ENCODE results near the gene CYP2R1. TPM values are rescaled to one million over a fixed set of nuclear protein-coding genes. Genes with fewer than 3 reads are reported as not detected.

The CYP2R1 gene
- total and polyA plus RNA-seq, 2 of the 8 experiments (the other 6 are each of a cell fraction or from before 2014, with no cell fraction given): 8.3 to 12.9 TPM

DNA sequence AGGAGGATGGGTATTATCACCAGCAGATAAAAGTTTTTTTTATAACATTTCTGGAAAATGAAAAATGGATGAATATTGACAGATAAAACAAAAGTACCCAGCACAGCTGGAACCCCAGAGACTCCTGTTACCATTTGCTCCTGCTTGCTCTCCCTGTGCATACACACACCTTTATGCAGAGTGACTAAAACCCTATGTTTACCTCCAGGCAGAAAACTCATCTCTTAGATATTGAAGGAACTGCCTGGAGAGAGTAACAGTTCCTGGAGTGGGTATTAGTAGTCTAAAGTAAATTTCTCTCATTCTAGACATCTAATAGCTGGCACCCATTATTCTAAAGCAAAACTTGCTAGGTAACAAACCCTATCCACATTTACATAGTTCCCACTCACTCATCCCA is 38.0 kb downstream of the CYP2R1 start:
- Histone ChIP-seq H3K9me3 (ENCODE audit: insufficient read depth in 2 of 2, low read depth in 1 of 2, low read length in 1 of 2) (no peaks in the 10 kb centered on the region), H2BK12ac (ENCODE audit: low read depth, low read length) (no peak overlapping the region), H4K91ac (replicated peaks; ENCODE audit: insufficient read length, low read length) (no peak overlapping the region), H2BK15ac (ENCODE audit: low read length) (no peak overlapping the region), H3K14ac (ENCODE audit: insufficient read length) (no peak overlapping the region), H3K23ac (ENCODE audit: insufficient read length) (no peak overlapping the region), H3K18ac (ENCODE audit: extremely low read depth, low read length) (no peak overlapping the region), H3K23me2 (ENCODE audit: low read depth, low read length) (no peaks in the 10 kb centered on the region), H3K56ac (replicated peaks; ENCODE audit: insufficient read length, low read depth, low read length) (no peak overlapping the region), H3K79me2 (ENCODE audit: control insufficient read depth in 1 of 2, insufficient read depth in 2 of 2, low read length in 2 of 2) (no peaks in the 10 kb centered on the region), H3K27ac (ENCODE audit: low read depth, low read length) (no peak overlapping the region), H2AFZ (ENCODE audit: low read length) (no peak overlapping the region), H3K4me1 (replicated peaks in 1 of 4; ENCODE audit: control insufficient read depth in 3 of 4, insufficient read depth in 4 of 4, low read length in 3 of 4) (no peaks in the 10 kb centered on the region), H3K4me2 (ENCODE audit: insufficient read depth in 1 of 2, low read depth in 2 of 2, low read length in 2 of 2) (no peak overlapping the region), H2BK5ac (ENCODE audit: low read depth, low read length) (no peak overlapping the region), H3K4ac (replicated peaks; ENCODE audit: insufficient read length, low read depth, low read length) (no peak overlapping the region), H4K5ac (ENCODE audit: insufficient read length, low read depth, low read length) (no peak overlapping the region), H3K36me3 (ENCODE audit: control insufficient read depth in 2 of 4, insufficient read depth in 4 of 4, low read length in 3 of 4) (no peaks in the 10 kb centered on the region), H3K79me1 (ENCODE audit: low read depth, low read length) (no peaks in the 10 kb centered on the region), H4K8ac (ENCODE audit: extremely low read depth, insufficient read depth, low read length) (no peak overlapping the region), H2BK20ac (ENCODE audit: low read length) (no peak overlapping the region), H2BK120ac (replicated peaks; ENCODE audit: low read depth, low read length) (no peak overlapping the region), H2AK5ac (ENCODE audit: low read depth, low read length) (no peak overlapping the region), H3K9ac (replicated peaks in 1 of 4; ENCODE audit: extremely low read depth in 1 of 4, low read depth in 3 of 4, low read length in 3 of 4) (no peak overlapping the region), H3K27me3 (replicated peaks in 1 of 4; ENCODE audit: control insufficient read depth in 3 of 4, extremely low read depth in 1 of 4, insufficient read depth in 3 of 4, low read length in 3 of 4) (no peaks in the 10 kb centered on the region), H4K20me1 (replicated peaks in 1 of 2; ENCODE audit: control insufficient read depth in 1 of 2, insufficient read depth in 2 of 2, low read length in 2 of 2) (no peaks in the 10 kb centered on the region), H3K4me3 (ENCODE audit: extremely low read depth in 1 of 4, insufficient read depth in 2 of 4, low read depth in 3 of 4, low read length in 4 of 4) (no peak overlapping the region)
- no peak for DNase-seq (ENCODE audit: low read depth in 1 of 2, low spot score in 2 of 2)
- POLR2A ChIA-PET (ENCODE audit: partially characterized antibody): interaction anchor here (0.7 kb wide), 1 partner anchor 209 kb away, joined by 3 read pairs; no protein-coding TSS in a partner anchor
- FAIRE-seq: no peak
- CTCF ChIA-PET (ENCODE audit: partially characterized antibody): interaction anchor here (0.6 kb wide), 1 partner anchor 50 kb away, joined by 3 read pairs; no protein-coding TSS in a partner anchor
- TF ChIP-seq TBP (IDR thresholded peaks at IDR 0.05; ENCODE audit: low read depth, low read length): no peak
- no peak for TF ChIP-seq CHD1 (IDR thresholded peaks at IDR 0.05; ENCODE audit: low read depth, low read length)
- TF ChIP-seq RNF2 (IDR thresholded peaks at IDR 0.05; ENCODE audit: borderline replicate concordance, low read depth, low read length, missing control alignments, poor library complexity, severe bottlenecking): no peak
- no peak for TF ChIP-seq JUND (IDR thresholded peaks at IDR 0.05; ENCODE audit: low read length)
- TF ChIP-seq CTCF (IDR thresholded peaks at IDR 0.05; ENCODE audit: control extremely low read depth in 1 of 3, insufficient read depth in 1 of 3, low read depth in 1 of 3, low read length in 3 of 3): no peak
- no peak for TF ChIP-seq BCL11A (IDR thresholded peaks at IDR 0.05; ENCODE audit: low read depth in 2 of 2, low read length in 2 of 2)
- TF ChIP-seq TAF1 (IDR thresholded peaks at IDR 0.05; ENCODE audit: low read depth, low read length): no peak
- TF ChIP-seq SIN3A (conservative IDR thresholded peaks at IDR 0.05 in 1 of 2, IDR thresholded peaks at IDR 0.05 in 1 of 2; ENCODE audit: low read depth in 1 of 2, low read length in 2 of 2): no peak
- TF ChIP-seq KDM4A (IDR thresholded peaks at IDR 0.05; ENCODE audit: low read depth, low read length, severe bottlenecking): no peak
- no peak for TF ChIP-seq SAP30 (IDR thresholded peaks at IDR 0.05; ENCODE audit: insufficient read depth, insufficient replicate concordance, low read length)
- no peak for TF ChIP-seq CBX8 (IDR thresholded peaks at IDR 0.05; ENCODE audit: borderline replicate concordance, low read depth, low read length)
- no peak for TF ChIP-seq EP300 (IDR thresholded peaks at IDR 0.05; ENCODE audit: borderline replicate concordance in 1 of 2, low read depth in 2 of 2, low read length in 2 of 2)
